Fibroblast of pulmonary artery (primary cell): ENCODE results near the gene PROB1.
"Not testable (repeated sequence)": the region's sequence is repeated elsewhere in the genome, so short reads cannot be mapped to it uniquely, and the experiment has no call there.

Experiments used
- DNase-seq: peaks from one replicate; pipeline ENCODE4 v3.0.0-alpha.2; 2010; ENCODE audit warnings: low read depth
- H3K4me3 ChIP-seq: replicated peaks from 2 replicates; pipeline ENCODE4 v1.5.1; 2011; ENCODE audit warnings: low read depth, mild to moderate bottlenecking, control low read depth, low read length, moderate library complexity
- TF ChIP-seq, protein P1 (sequence below): IDR thresholded peaks from 2 replicates; pipeline ENCODE4 v1.5.1; 2011; ENCODE audit warnings: mild to moderate bottlenecking, control low read depth, low read length, inconsistent platforms; ENCODE audit errors: missing control alignments

The PROB1 gene, protein sequence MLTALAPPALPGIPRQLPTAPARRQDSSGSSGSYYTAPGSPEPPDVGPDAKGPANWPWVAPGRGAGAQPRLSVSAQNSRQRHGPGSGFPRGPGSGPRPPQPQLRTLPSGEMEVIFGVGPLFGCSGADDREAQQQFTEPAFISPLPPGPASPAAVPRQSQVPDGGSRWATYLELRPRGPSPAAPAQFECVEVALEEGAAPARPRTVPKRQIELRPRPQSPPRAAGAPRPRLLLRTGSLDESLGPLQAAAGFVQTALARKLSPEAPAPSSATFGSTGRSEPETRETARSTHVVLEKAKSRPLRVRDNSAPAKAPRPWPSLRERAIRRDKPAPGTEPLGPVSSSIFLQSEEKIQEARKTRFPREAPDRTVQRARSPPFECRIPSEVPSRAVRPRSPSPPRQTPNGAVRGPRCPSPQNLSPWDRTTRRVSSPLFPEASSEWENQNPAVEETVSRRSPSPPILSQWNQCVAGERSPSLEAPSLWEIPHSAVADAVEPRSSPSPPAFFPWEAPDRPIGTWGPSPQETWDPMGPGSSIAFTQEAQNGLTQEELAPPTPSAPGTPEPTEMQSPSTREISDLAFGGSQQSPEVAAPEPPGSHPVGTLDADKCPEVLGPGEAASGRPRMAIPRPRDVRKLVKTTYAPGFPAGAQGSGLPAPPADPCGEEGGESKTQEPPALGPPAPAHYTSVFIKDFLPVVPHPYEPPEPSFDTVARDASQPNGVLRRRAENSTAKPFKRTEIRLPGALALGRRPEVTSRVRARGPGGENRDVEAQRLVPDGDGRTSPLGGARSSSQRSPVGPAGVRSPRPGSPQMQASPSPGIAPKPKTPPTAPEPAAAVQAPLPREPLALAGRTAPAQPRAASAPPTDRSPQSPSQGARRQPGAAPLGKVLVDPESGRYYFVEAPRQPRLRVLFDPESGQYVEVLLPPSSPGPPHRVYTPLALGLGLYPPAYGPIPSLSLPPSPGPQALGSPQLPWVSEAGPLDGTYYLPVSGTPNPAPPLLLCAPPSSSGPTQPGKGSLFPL

DNA sequence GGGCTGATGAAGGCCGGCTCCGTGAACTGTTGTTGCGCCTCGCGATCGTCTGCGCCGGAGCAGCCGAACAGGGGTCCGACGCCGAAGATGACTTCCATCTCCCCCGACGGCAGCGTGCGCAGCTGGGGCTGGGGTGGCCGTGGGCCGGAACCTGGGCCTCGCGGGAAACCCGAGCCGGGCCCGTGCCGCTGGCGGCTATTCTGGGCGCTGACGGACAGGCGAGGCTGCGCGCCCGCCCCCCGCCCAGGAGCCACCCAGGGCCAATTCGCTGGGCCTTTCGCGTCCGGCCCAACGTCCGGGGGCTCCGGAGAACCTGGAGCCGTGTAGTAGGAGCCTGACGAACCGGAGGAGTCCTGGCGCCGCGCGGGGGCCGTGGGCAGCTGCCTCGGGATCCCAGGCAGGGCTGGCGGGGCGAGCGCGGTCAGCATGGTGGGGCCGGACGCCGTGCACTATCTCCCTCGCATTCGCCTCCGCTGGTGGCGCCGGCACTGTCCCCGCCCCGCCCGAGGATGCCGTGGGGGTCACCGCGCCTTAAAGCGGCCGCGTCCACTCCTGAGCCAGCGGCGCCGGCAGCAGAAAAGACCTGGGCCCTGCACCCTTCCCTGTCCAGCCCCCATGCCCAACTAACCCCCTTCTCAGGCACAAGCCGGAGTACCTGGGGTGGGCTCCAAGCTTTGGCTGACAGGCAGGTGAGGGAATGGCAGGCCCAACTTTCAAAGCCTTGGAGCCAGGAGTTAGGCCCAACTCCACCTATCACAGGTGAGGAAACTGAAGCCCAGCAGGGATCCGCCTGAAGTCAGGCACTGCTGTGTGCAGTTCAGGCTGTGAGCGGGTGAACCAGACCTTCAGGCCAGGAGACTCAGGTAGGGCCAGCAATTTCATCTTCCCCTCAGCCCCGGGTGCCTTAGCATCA lies at the start of gene PROB1:
TSS of gene PROB1 (minus strand) at position 451 of the 913 bp plus-strand sequence. CDS start at position 428, 23 bp downstream.
- H3K4me3 ChIP-seq: peak within 1 kb of the TSS; percentile 24
- DNase-seq: no peak
- TF ChIP-seq, protein P1, sequence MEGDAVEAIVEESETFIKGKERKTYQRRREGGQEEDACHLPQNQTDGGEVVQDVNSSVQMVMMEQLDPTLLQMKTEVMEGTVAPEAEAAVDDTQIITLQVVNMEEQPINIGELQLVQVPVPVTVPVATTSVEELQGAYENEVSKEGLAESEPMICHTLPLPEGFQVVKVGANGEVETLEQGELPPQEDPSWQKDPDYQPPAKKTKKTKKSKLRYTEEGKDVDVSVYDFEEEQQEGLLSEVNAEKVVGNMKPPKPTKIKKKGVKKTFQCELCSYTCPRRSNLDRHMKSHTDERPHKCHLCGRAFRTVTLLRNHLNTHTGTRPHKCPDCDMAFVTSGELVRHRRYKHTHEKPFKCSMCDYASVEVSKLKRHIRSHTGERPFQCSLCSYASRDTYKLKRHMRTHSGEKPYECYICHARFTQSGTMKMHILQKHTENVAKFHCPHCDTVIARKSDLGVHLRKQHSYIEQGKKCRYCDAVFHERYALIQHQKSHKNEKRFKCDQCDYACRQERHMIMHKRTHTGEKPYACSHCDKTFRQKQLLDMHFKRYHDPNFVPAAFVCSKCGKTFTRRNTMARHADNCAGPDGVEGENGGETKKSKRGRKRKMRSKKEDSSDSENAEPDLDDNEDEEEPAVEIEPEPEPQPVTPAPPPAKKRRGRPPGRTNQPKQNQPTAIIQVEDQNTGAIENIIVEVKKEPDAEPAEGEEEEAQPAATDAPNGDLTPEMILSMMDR: no peak

DNA sequence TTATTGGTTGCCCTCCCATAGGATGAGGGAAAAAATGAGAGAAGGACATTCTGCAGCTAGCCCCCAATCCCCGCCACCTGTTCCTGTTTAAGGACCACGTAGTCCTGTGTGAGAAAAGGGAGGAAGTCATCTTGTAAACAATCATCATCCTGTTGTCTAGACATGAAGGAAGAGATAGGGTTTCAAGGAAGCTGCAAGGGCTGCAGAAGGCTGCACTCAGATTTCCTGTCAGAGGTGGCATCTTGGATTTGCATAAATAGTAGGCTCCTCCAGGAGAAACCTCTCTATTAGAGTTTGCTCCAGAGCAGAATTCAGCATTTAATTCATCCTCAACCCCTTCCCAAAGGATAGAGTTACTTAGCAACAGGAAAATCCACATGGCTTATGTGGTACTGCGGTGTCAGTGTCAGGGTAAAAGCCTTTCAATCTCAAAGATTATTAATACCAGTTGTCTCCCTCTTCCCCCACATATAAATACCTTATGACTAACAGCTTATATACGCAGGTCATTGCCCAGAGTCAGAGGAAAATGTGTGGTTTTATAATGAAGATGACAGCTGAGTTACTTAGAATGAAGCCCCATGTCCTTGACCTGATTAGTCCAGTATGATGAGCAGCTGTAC lies 49.0 kb upstream of the PROB1 start:
- TF ChIP-seq, protein P1: no peak
- DNase-seq: peak; percentile 54
- no peak overlapping the region for H3K4me3 ChIP-seq

DNA sequence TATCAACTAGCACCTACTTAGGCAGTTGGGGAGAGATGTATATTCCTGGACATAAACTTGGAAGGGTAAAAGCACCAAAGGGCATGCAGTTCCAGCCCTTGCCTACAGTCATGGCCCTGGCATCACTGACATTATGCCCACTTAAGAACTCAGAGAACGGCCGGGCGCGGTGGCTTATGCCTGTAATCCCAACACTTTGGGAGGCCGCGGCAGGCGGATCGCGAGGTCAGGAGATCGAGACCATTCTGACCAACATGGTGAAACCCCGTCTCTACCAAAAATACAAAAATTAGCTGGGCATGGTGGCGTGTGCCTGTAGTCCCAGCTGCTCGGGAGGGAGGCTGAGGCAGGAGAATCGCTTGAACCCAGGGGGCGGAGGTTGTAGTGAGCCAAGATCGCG lies 45.5 kb upstream of the PROB1 start:
- not testable (repeated sequence) for DNase-seq, H3K4me3 ChIP-seq

DNA sequence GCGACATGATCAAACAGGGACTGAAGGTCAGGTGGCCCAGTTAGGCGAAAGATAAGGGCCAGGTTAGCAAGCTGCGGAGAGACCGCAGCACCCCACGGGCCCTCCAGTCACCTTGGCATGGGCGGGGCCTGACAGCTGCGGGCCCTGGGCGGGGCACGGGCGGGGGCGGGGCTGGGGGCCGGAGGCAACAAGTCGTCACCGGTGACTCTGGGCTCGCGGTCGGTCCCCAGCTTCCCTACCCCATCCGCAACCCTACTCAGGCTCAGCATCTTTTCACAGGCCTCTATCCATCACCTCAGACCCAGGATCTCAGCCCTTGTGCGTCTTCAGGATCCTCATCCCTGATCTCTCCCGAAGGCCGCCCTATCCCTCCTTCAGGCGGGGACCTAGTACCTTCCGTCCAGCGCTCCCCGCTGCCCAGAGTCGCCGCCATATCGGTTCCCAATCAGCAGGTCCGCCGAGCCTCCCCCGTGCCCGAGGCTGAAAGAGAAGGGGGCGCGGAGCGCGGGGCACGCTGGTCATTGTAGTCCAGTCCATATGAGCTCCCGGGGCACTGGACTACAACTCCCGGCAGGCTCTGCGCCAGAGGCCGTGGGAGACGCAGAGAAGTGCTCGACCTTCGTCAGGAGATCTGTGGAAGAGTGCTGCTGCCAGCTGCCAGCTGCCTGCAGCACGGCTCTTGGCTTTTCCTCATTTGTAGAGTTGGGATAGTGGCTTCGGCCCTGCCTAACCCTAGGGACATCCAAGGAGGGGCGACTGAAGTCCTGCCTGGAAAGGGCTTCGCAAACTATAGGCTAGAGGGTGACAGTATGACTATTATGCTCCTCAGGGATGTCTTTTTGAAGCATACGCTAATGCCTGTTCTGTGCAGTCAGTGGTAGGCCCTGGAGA lies 44.4 kb upstream of the PROB1 start, which contains the start of gene DNAJC18:
TSS of gene DNAJC18 (minus strand) at position 513 of the 891 bp plus-strand sequence. CDS start at position 433, 80 bp downstream.
- TF ChIP-seq, protein P1: no peak

DNA sequence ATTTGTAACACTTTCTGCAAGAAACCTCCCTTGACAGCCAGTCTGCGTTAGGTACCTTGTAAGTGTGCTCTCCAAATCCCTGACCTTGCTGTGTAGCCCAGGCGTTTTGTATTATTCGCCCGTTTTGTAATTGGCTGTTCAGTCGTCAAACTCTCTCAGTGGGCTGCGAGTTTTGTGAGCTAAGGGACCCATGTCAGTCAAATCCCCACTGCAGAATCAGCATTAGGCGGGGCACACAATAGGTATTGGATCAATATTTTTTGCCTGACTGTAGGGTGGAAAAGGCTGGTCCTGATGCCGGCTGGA lies 43.8 kb upstream of the PROB1 start:
- DNase-seq: no peak
- TF ChIP-seq, protein P1: no peak
- peak overlapping the region; percentile 95 for H3K4me3 ChIP-seq

More for the DNA sequence above, 44.4 kb upstream of the PROB1 start, which contains the start of gene DNAJC18:
- DNase-seq: peak; percentile 93
- H3K4me3 ChIP-seq: peak within 1 kb of the TSS; percentile 95

DNA sequence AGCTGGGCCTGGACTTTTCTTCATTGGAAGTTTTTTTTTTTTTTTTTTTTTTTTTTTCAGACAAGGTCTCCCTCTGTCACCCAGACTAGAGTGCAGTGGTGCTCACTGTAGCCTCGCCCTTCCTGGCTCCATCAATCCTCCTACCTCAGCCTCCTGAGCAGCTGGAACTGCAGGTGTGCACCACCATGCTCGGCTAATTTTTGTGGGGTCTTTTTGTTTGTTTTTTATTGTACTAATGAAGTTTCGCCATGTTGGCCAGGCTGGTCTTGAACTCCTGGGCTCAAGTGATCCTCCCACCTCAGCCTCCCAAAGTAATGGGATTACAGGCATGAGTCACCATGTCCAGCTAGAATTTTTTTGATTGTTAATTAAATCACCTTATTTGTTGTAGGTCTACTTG lies 40.8 kb upstream of the PROB1 start:
- TF ChIP-seq, protein P1: no peak
- DNase-seq: no peak
- H3K4me3 ChIP-seq: no peak overlapping the region
